ENCODE data around the gene NADSYN1.

DNA sequence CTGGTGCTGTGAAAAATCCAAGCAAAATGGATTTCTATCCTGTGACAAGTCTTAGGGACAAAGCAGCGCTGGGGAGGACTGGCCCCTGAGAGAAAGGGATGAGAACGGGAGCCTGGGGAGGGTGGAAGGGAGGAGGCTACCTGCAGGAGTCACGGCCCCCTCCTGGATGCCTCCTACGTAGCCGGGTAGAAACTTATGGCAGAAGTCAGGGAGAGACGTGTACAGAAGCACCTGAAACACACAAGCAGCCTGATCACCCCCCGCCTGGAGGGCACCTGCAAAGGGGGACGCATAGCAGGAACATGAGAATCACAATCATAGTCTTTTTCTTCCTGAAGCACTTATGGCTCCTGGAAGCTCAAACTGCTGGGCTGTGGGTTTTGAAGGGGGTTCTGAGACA, 10.9 kb upstream of the NADSYN1 start:
- TF ChIP-seq, protein P1, sequence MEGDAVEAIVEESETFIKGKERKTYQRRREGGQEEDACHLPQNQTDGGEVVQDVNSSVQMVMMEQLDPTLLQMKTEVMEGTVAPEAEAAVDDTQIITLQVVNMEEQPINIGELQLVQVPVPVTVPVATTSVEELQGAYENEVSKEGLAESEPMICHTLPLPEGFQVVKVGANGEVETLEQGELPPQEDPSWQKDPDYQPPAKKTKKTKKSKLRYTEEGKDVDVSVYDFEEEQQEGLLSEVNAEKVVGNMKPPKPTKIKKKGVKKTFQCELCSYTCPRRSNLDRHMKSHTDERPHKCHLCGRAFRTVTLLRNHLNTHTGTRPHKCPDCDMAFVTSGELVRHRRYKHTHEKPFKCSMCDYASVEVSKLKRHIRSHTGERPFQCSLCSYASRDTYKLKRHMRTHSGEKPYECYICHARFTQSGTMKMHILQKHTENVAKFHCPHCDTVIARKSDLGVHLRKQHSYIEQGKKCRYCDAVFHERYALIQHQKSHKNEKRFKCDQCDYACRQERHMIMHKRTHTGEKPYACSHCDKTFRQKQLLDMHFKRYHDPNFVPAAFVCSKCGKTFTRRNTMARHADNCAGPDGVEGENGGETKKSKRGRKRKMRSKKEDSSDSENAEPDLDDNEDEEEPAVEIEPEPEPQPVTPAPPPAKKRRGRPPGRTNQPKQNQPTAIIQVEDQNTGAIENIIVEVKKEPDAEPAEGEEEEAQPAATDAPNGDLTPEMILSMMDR (IDR thresholded peaks at IDR 0.05) = no peak
- TF ChIP-seq POLR2AphosphoS5 (IDR thresholded peaks at IDR 0.05; ENCODE audit: insufficient read depth in 1 of 2, low read depth in 1 of 2) = no peak
